GM21528 (cell line): Measurements from ENCODE around the gene FAR1.
A peak's percentile ranks its signal among the peaks of the same experiment; 100 is the strongest.

Source experiments
- ATAC-seq: cut with Tn5 transposase; IDR thresholded peaks from one replicate; pipeline ENCODE4 v1.9.1; 2021; ENCODE audit warnings: mild to moderate bottlenecking, moderate library complexity; ENCODE audit not compliant: unreplicated experiment, low FRiP score

Gene FAR1

DNA sequence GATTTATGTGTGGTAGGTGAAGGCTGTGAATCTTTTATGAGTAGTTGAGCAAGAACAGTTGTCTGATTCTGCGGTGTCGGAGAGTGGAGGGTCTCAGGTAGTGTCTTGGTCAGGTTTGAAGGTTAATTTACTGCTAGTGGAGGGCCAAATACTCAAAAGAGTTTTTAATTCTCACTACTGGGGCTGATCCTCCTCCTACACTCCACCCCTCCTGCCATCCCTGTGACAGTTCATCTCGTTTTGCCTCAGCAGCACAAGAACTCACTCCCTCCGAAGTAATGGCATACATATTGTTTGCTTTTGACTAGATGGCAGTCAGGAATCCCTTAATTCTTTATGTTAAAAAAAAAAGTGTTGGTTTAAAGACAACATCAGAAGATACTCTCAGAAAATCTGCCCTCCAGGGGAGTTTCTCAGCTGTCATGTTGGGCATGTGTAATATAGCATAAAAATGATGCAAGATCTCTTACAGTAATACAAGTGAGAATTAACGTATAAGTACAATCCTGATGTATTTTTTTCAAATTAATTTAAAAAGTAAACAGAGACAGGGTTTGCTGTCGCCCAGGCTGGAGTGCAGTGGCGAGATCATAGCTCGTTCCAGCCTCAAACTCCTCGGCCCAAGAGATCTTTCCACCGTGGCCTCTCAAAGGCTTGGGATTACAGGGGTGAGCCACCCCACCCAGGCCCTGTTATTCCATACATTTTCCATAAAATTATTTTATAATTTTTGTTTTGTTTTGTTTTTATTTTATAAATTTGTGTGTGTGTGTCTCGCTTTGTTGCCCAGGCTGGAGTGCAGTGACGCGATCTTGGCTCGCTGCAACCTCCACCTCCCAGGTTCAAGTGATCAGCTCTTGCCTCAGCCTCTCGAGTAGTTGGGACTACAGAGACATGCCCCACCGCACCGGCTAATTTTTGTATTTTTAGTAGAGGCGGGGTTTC is 1.3 kb downstream of the FAR1 start:
- ATAC-seq: no peak

GRCh38 chr11:13672576-13673210 is 4.2 kb downstream of the FAR1 start:
- ATAC-seq: no peak

DNA sequence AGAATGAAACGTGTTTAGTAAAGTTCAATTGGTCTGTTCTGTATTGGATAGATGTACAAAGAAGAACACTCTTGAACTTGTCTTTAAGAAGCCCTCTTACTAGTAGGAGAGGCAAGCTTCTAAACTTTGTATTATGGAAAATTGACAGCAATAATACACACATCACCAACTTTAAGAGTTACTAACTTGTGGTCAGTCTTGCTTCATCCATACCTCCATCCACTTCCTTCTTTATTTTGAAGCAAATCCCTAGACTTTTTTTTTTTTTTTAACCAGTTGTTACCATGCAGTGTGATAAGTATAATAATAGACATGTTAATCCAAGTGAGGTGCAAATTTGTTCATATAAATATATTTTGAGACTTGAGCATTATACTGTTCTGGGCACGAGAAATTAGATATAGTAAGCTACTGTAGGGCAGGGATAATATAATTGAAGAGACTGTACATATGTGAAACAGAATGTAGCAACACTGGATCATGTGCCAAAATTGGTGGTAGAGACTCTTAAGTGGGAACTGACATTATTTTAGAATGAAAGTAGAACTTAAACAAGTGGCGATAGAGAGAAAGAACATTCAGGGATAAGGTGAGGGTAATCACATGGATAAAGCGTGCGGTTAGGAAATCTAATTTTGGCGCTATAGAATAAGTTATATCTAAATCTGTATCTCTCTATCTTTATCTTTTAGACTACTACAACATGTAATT is 6.5 kb downstream of the FAR1 start:
- no peak for ATAC-seq

DNA sequence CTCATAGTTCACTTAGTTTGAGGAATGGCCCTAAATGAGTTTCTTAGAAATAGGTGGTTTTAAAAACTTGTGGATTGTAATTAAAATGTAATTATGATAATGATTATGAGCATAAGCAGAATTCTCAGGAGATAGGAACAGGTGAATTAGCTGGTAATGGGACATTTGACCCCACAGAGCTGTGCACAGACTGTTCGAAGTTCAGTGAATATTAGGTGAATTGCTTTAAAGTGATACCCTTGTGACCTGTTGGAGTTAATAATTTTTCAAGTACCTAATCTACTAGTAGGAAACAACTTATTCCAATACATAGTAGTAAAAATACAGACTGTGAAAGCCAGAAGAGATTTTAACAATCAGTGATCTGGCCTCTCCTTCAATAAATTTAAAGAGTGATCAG is 8.1 kb downstream of the FAR1 start:
- ATAC-seq: no peak

DNA sequence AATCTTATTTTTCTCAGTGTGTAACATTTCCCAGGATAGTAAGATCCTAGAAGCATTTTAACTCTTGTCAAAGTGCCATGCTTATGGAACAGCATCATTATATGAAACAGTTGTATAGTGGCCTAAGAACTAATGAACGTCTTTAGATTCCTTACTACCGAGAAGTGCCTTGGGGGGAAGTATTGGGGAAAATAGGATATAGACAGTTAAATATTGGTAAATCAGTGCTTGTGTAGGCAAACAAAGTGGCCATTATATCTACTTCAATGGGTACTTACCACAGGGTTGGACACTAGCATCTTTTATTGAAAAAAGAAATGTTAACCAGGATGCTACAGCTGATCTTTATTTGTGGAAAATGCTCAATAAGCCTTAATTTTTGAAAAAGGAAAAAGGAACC is 11.3 kb downstream of the FAR1 start:
- ATAC-seq: no peak

DNA sequence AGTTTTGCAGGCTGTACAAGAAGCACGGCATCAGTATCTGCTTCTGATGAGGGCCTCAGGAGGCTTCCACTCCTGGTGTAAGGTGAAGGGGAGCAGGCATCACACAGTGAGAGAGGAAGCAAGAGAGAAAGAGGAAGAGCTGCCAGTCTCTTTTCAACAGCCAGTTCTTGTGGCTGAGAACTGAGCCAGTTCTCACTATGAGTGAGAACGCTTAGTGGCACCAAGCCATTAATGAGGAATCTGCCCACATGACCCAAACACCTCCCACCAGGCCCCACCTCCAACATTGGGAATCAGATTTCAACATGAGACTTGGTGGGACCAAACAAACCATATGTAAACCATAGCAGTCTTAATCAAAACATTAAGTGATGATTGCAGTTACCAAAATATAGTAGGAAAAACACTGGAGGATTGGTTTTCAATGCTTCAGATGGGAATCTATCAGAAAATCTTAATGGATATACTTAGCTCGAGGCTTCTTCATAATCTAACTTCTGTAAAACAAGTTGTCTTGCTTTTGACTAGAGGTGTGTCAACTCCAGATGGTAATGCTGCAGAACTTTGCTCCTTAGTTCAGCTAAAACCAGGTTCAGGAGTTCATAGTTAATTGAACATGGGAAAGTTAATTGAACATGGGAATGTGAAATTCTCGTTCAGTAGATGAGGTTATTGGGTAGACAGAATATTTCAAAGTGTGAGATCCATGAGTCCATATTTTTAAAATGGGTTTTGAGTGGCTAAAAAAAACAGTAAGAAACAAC is 12.2 kb downstream of the FAR1 start:
- peak; percentile 86 for ATAC-seq

GRCh38 chr11:13681446-13681845 is 13.0 kb downstream of the FAR1 start:
- ATAC-seq: no peak

DNA sequence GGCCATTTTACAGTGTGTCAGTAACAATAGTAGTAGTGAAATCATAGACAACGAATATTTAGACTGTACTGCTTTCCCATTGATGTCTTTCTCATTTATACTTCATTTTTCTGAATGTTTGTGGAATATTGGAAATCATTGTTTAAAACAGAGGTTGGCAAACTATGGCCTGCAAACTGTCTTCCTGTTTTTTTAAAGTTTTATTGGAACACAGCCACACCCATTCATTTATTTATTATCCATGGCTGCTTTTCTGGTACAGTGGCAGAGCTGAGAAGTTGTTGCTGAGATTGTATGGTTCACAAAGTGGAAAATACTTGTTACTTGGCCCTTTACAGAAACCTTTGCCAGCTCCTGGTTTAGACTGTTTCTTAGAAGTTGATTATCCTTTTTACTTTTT is 13.7 kb downstream of the FAR1 start:
- no peak for ATAC-seq

GRCh38 chr11:13685461-13686108 is 17.1 kb downstream of the FAR1 start:
- no peak for ATAC-seq

DNA sequence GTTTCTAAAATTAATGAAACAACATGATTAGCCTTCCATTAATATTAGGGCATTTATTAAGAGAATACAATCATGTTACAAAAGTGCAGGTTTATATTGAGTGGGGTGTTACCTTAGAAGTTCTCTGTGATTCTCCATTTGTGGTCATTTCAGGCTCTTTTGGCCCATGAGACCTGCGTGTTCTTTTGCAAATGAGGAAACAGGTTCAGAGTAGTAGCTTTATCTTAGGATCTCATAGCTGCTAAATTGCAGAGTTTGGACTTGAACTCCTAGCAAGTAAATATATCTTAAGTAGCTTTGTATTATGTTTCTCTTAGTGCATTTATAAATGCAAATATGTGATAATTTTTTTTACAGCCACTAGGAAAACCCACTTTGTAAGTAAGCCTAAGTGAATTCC is 18.3 kb downstream of the FAR1 start:
- ATAC-seq: no peak

GRCh38 chr11:13687271-13687670 is 18.8 kb downstream of the FAR1 start:
- no peak for ATAC-seq

DNA sequence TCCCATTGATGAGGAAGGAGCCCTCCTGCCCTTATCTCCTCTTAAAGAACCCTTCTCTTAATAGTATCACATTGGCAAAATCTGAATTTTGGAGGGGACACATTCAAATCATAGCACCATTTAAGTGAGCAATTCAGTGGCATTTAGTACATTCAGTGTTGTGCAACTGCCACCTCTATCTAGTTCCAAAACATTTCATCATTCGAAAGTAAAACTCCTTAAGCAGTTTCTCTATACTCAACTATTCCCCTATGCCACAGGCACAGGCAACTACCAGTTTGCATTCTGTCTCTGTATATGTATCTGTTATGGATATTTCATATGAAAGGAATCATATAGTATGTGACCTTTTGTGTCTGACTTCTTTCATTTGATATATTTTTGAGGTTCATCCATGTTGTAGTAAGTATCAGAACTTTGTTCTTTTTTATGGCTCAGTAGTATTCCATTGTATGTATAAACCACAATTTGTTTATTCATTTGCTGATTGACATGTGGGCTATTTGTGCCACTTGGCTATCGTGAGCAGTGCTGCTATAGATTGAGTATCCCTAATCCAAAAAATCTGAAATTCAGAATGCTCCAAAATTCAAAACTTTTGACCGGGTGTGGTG is 22.9 kb downstream of the FAR1 start:
- ATAC-seq: no peak

- no peak for ATAC-seq
Observed at GRCh38 chr11:13692172-13692571, 23.7 kb downstream of the FAR1 start.

- ATAC-seq: no peak
Observed at GRCh38 chr11:13694115-13694514, 25.6 kb downstream of the FAR1 start.

GRCh38 chr11:13695886-13696285 is 27.4 kb downstream of the FAR1 start:
- ATAC-seq: no peak

GRCh38 chr11:13697710-13698109 is 29.2 kb downstream of the FAR1 start:
- ATAC-seq: no peak

DNA sequence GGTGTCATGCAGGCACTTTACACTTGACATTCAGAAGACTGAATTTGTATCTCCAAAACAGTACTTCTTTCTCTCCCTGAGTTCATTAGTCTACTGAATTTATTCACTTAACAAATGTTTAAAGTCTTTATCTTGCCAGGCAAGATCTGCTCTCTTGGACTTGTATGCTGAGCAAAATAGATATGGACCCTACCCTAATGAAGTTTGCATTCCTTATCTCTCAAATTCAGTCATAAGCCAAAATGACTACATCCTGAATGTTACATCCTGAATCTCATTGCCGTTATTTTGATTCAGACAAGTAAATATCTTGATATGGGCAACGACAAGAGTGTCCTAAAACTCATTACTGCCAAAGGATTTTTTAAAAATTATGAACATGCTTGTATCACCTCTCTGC is 29.7 kb downstream of the FAR1 start:
- no peak for ATAC-seq

DNA sequence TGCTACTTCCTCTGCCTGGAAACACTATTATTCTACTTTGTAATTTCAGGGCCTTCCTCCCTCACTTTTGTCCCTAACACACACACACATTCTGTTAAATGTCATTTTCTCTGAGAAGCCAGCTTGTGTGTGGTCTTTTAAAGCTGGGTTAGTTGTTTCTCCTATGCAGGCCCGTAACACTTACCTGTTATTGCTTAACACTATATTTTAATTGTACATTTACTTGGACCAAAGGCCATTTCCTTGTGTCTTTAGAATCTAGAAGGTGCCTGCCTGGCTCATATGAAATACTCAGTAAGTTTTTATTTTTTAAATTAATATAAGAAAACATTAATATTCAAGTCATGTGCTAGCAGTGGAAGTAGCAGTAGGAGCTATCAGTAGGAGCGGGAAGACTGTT is 30.6 kb downstream of the FAR1 start:
- ATAC-seq: no peak

- no peak for ATAC-seq
Observed at GRCh38 chr11:13699870-13700269, 31.4 kb downstream of the FAR1 start.

GRCh38 chr11:13701506-13701905 is 33.0 kb downstream of the FAR1 start:
- no peak for ATAC-seq
